ENCODE results near the gene HOXD11.

The HOXD11 gene

DNA sequence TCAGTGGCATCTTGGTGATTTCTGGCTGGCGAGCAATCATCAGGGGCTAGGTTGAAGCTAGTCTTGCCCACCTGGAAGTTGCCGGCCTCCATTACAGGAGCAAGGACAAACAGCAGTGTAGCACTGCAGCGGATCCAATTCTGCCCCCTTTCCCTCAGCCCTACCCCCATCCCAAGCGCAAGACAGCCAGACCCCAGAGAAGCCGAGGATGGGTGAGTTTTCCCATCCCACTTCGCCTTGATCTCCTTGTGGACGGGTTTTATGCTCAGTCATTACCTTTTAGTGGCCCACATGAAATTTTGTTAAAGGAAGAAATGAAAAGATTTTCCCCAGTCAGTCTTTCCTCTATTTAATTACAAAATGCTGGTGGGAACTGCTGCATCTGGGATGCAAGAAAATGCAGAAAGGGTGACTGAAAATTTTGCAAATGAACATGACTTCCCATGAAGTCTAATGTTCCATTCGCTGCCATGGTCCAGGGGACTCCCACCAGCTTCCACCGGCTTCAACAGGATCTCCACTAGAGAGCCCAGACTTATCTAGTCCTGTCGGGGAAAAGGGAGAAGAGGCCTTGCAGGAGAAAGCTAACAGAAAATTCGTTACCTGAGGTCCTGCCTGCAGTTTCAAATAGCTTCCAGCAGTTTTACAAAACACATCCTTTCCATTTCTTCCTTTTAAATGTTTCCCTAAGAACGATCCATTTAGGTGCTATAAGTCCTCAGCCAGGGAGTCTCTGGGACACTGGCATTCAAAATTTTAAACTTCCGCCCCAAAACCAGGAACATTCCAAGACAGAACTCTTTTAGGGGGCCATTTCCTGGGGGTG is 13.5 kb downstream of the HOXD11 start:
- DNase-seq (ENCODE audit: low read depth in 1 of 2, low spot score in 1 of 2): no peak

DNA sequence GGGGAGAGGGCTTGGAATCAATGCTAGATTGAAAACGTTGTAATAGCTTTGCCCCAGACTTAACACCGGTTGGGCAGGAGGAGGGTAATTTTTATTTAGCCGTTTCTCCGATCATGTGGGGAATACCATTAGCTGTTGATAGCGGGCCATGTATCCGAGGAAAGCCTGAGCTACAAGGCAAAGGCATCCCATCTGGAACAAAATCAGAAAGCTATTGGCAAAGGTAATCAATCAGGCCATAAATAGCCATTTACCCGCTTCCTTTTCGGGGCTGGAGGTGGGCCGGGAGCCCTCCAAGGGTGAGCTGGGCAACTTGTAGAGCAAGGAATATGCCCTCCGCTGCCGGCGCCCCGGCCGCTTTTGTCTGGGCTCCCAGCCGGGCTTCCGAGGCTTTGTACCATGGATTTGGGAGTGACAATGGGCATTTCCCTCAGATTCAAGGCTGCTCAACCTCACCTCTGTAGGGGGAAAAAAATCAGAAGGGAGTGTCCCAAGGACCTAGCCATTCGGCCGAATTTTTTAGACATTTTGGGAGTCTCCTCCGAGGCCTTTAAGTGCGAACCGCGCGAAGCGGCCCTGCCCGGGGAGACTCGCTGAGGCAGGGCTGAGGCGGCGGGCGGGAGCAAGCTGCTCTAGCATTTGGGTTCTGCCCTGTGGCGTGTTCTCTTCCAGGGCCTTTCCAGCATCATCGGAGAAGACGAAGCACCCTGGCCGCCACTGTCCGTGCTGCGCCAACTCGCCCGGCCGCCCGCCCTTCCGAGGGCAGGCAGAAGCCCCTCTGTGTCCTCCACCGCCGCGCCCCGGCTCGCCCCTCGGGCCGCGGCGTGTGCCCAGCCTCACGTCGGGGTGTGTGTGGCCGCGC is 14.3 kb downstream of the HOXD11 start:
- no peak for DNase-seq (ENCODE audit: low read depth in 1 of 2, low spot score in 1 of 2)

DNA sequence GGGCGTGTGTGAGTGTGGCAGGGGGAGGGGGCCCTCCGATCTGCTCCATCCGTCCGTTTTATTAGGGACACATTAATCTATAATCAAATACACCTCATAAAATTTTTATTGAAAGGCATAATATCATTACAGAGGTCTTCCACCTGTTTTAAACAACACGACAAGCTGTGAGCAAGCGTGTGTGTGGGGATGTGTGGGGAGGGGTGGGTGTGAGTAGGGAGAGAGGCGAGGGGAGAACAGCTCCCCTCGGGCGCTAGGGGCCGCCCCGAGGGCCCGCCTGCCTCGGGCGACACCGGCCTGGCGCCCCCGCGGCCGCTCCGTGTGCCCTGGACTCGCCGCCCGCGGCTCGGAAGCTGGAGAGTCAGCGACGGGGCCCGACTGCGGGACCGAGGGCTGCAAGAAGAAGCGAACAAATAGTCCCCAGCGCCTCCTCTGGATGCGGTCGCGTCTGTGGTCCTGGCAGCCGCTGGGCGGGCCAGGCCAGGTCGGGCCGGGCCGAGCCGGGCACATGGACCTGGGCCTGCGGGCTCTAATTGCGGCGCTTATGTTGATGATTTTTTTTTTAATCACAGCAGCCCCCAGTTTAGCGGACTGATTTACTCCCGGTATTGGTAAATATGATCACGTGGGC is 15.1 kb downstream of the HOXD11 start:
- DNase-seq (ENCODE audit: low read depth in 1 of 2, low spot score in 1 of 2): no peak

DNA sequence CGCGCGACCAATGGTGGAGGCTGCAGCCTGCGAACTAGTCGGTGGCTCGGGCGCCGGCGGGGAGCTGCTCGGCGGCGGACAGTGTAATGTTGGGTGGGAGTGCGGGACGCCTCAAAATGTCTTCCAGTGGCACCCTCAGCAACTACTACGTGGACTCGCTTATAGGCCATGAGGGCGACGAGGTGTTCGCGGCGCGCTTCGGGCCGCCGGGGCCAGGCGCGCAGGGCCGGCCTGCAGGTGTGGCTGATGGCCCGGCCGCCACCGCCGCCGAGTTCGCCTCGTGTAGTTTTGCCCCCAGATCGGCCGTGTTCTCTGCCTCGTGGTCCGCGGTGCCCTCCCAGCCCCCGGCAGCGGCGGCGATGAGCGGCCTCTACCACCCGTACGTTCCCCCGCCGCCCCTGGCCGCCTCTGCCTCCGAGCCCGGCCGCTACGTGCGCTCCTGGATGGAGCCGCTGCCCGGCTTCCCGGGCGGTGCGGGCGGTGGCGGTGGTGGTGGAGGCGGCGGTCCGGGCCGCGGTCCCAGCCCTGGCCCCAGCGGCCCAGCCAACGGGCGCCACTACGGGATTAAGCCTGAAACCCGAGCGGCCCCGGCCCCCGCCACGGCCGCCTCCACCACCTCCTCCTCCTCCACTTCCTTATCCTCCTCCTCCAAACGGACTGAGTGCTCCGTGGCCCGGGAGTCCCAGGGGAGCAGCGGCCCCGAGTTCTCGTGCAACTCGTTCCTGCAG is 15.8 kb downstream of the HOXD11 start, which contains the start of gene HOXD9:
TSS of gene HOXD9 (plus strand) at position 37 of the 728 bp plus-strand sequence. CDS start at position 87, 50 bp downstream.
- DNase-seq (ENCODE audit: low read depth in 1 of 2, low spot score in 1 of 2): no peak

- DNase-seq (ENCODE audit: low read depth in 1 of 2, low spot score in 1 of 2): no peak
These were observed 16.5 kb downstream of the HOXD11 start for GRCh38 chr2:176123411-176124109.

- no peak for DNase-seq (ENCODE audit: low read depth in 1 of 2, low spot score in 1 of 2)
These were observed 17.2 kb downstream of the HOXD11 start for GRCh38 chr2:176124110-176124946.

DNA sequence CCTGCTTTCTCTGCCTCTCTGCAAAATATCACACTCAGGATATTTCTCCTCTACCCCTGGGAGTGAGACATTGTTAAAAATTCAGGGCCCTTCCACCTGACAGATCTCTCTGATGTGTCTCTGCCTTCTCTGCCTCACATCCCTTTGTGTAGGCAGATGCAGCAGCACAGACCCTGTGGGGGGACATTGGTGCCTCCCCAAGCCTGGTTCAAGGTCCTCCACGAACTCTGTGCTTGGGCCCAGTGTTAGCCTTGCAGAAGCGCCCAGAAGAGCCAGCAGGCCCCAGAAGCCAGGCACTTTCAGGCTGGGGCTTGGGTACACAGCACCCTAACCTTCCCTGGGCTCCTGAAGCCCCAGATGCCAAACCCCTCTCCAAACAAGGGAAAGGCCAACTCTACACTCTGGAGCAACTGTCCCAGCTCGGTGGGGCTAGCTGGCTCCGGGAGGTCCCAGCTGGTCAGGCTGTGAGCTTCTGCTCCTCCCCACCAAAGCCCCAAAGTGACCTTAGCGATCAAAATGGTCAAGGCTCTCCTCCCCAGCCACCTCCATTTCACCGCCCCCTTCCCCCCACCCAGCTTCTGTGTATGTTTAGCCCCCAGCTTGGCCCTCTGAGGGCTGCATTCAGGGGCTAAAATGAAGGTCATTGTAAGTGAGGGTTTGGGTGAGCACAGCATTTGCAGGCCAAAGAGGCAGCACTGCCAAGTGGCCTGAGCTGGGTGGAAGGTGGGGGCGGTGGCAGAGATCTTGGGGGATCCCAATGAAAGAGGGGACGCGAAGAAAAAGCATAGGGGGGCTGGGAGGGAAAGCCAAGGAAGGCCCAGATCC is 18.1 kb downstream of the HOXD11 start:
- DNase-seq (ENCODE audit: low read depth in 1 of 2, low spot score in 1 of 2): no peak

GRCh38 chr2:176125772-176126054 is 18.6 kb downstream of the HOXD11 start:
- no peak for DNase-seq (ENCODE audit: low read depth in 1 of 2, low spot score in 1 of 2)

- DNase-seq (ENCODE audit: low read depth in 1 of 2, low spot score in 1 of 2): peak; percentile 52 to 60
These were observed 20.1 kb downstream of the HOXD11 start for GRCh38 chr2:176126929-176127773.

DNA sequence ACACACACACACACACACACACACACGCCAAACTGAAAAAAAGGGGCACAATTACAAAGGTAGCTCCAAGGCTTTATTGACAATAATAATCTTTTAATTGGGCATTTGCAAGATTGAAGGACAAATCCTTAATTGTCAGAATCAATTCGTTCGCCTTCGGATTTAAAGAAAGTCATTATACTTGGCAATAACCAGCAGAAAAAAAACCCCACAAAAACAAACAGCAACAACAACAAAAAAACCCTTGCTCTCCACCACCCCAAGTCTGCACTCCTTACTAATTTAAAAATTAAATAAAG is 20.6 kb downstream of the HOXD11 start:
- DNase-seq (ENCODE audit: low read depth in 1 of 2, low spot score in 1 of 2): no peak

- DNase-seq (ENCODE audit: low read depth in 1 of 2, low spot score in 1 of 2): no peak
These were observed 21.3 kb downstream of the HOXD11 start for GRCh38 chr2:176128172-176128981.

- DNase-seq (ENCODE audit: low read depth in 1 of 2, low spot score in 1 of 2): no peak
These were observed 22.1 kb downstream of the HOXD11 start, which contains the start of gene HOXD8 for GRCh38 chr2:176128982-176129796. HOXD8 (plus strand) TSS chr2:176129705; CDS start chr2:176130367, 662 bp downstream.

DNA sequence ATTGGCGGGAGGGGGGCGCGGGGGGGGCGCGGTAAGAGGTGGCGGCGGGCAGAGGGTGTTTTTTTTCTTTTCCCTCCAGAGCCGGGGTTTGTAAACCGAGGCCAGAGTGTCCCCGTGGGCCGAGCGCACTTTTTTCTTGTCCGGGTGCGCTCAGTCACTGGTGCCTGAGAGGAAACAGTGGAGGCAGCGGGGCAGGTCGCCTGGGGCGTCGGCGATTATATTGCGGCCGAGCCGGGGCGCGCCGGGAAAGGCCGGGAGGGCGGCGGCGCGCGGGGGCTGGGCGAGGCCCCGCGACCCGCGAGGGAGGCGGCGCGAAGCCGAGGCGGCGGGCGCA is 22.7 kb downstream of the HOXD11 start:
- no peak for DNase-seq (ENCODE audit: low read depth in 1 of 2, low spot score in 1 of 2)

- DNase-seq (ENCODE audit: low read depth in 1 of 2, low spot score in 1 of 2): no peak
These were observed 23.3 kb downstream of the HOXD11 start for GRCh38 chr2:176130147-176130956.

- DNase-seq (ENCODE audit: low read depth in 1 of 2, low spot score in 1 of 2): no peak
These were observed 24.1 kb downstream of the HOXD11 start for GRCh38 chr2:176130957-176131847.

All from activated CD4-positive, alpha-beta T cell treated with anti-CD3 and anti-CD28 coated beads, Interleukin-2, amount 50 U/mL, for 24 hours (primary cell).